Mesendoderm (in vitro differentiated cells): ENCODE results near the gene PLAC1.

Source experiments
- DNase-seq: peaks from one replicate; pipeline ENCODE4 v3.0.0; 2013
- H2AK5ac ChIP-seq: 2 replicates; pipeline ENCODE4 v1.6.1; 2013; ENCODE audit warnings: low read length, inconsistent platforms
- H2BK120ac ChIP-seq: 2 replicates; pipeline ENCODE4 v1.6.1; 2013; ENCODE audit warnings: low read depth, mild to moderate bottlenecking, low read length, moderate library complexity, mixed read lengths
- H2BK15ac ChIP-seq: replicated peaks from 2 replicates; pipeline ENCODE4 v1.6.1; 2013; ENCODE audit warnings: low read depth, mild to moderate bottlenecking, moderate library complexity
- H2BK5ac ChIP-seq: 2 replicates; pipeline ENCODE4 v1.6.1; 2013; ENCODE audit warnings: low read length, inconsistent platforms
- H3K18ac ChIP-seq: 2 replicates; pipeline ENCODE4 v1.6.1; 2013; ENCODE audit warnings: mild to moderate bottlenecking, low read length, mixed read lengths
- H3K23ac ChIP-seq: one replicate; pipeline ENCODE4 v1.6.1; 2013; ENCODE audit warnings: low read length
- H3K27ac ChIP-seq: 2 replicates; pipeline ENCODE4 v1.5.1; 2013; ENCODE audit warnings: low read depth, mild to moderate bottlenecking, inconsistent platforms, low read length, moderate library complexity
- H3K27me3 ChIP-seq: 2 replicates; pipeline ENCODE4 v1.6.1; 2013; ENCODE audit warnings: low read length, control low read depth, mild to moderate bottlenecking, inconsistent platforms; ENCODE audit not compliant: insufficient read depth, poor library complexity
- H3K36me3 ChIP-seq: 2 replicates; pipeline ENCODE4 v1.6.1; 2013; ENCODE audit warnings: low read length, inconsistent platforms; ENCODE audit not compliant: control insufficient read depth, insufficient read depth
- H3K4ac ChIP-seq: one replicate; pipeline ENCODE4 v1.6.1; 2013; ENCODE audit warnings: low read depth, mild to moderate bottlenecking, low read length, moderate library complexity
- H3K4me1 ChIP-seq: 2 replicates; pipeline ENCODE4 v1.6.1; 2013; ENCODE audit warnings: low read depth, low read length, inconsistent platforms; ENCODE audit not compliant: control insufficient read depth
- H3K4me2 ChIP-seq: 2 replicates; pipeline ENCODE4 v1.6.1; 2013; ENCODE audit warnings: low read length
- H3K4me3 ChIP-seq: 2 replicates; pipeline ENCODE4 v1.5.1; 2013; ENCODE audit warnings: mild to moderate bottlenecking, low read length
- H3K56ac ChIP-seq: one replicate; pipeline ENCODE4 v1.6.1; 2013; ENCODE audit warnings: low read length
- H3K79me1 ChIP-seq: 2 replicates; pipeline ENCODE4 v1.6.1; 2013; ENCODE audit warnings: low read length, inconsistent platforms
- H3K79me2 ChIP-seq: 2 replicates; pipeline ENCODE4 v1.6.1; 2013; ENCODE audit warnings: mild to moderate bottlenecking, low read length; ENCODE audit not compliant: control insufficient read depth, insufficient read depth
- H3K9ac ChIP-seq: 2 replicates; pipeline ENCODE4 v1.6.1; 2013; ENCODE audit warnings: low read length, inconsistent platforms
- H4K5ac ChIP-seq: one replicate; pipeline ENCODE4 v1.6.1; 2013; ENCODE audit warnings: low read length
- H4K8ac ChIP-seq: one replicate; pipeline ENCODE4 v1.6.1; 2013; ENCODE audit warnings: low read depth, mild to moderate bottlenecking, control low read depth, low read length, moderate library complexity
- WGBS: extraction: QIAGEN DNeasy Blood & Tissue Kit; methylation state at CpG from one replicate; pipeline ENCODE4 v1.1.7; 2013; ENCODE audit warnings: low lambda C conversion rate, missing lambda C conversion rate; ENCODE audit not compliant: insufficient coverage; ENCODE audit errors: extremely low coverage; 5-methylcytosine and 5-hydroxymethylcytosine counted together

PLAC1 gene

GRCh38 chrX:134592303-134592702 lies 66.0 kb downstream of the PLAC1 start:
- Histone ChIP-seq H3K4me3 (no peak overlapping the region), H3K79me2 (no peaks in the 10 kb centered on the region), H3K36me3 (no peaks in the 10 kb centered on the region), H3K23ac (no peak overlapping the region), H3K56ac (no peak overlapping the region), H2BK15ac (no peak overlapping the region), H3K27ac (no peak overlapping the region), H4K8ac (no peak overlapping the region), H4K5ac (no peak overlapping the region), H3K4ac (no peak overlapping the region), H3K18ac (no peak overlapping the region), H3K79me1 (no peaks in the 10 kb centered on the region), H2AK5ac (no peak overlapping the region), H3K27me3 (no peaks in the 10 kb centered on the region), H2BK5ac (no peak overlapping the region), H2BK120ac (no peak overlapping the region), H3K4me1 (no peaks in the 10 kb centered on the region), H3K9ac (no peak overlapping the region), H3K4me2 (no peak overlapping the region)
- DNase-seq: no peak

GRCh38 chrX:134591502-134591901 lies 66.8 kb downstream of the PLAC1 start:
- no peak overlapping the region for H3K23ac ChIP-seq
- no peak overlapping the region for H3K4me2 ChIP-seq
- no peak overlapping the region for H3K27ac ChIP-seq
- H3K79me1 ChIP-seq: no peaks in the 10 kb centered on the region
- no peak overlapping the region for H3K18ac ChIP-seq
- no peaks in the 10 kb centered on the region for H3K36me3 ChIP-seq
- H2BK120ac ChIP-seq: no peak overlapping the region
- no peak overlapping the region for H2BK5ac ChIP-seq
- no peak overlapping the region for H3K56ac ChIP-seq
- H3K4ac ChIP-seq: no peak overlapping the region
- no CpG with 5 or more reads among the region's 2 CpGs for WGBS
- no peak overlapping the region for H4K5ac ChIP-seq
- H4K8ac ChIP-seq: no peak overlapping the region
- no peak overlapping the region for H3K9ac ChIP-seq
- no peaks in the 10 kb centered on the region for H3K79me2 ChIP-seq
- no peak overlapping the region for H2BK15ac ChIP-seq
- H3K27me3 ChIP-seq: no peaks in the 10 kb centered on the region
- no peak for DNase-seq
- H3K4me3 ChIP-seq: no peak overlapping the region
- H3K4me1 ChIP-seq: no peaks in the 10 kb centered on the region
- H2AK5ac ChIP-seq: no peak overlapping the region

GRCh38 chrX:134588806-134589205 lies 69.5 kb downstream of the PLAC1 start:
- no peak overlapping the region for H3K56ac ChIP-seq
- H4K5ac ChIP-seq: no peak overlapping the region
- H3K9ac ChIP-seq: no peak overlapping the region
- no peaks in the 10 kb centered on the region for H3K4me1 ChIP-seq
- no peak overlapping the region for H3K4me2 ChIP-seq
- H2BK120ac ChIP-seq: no peak overlapping the region
- no peak overlapping the region for H3K18ac ChIP-seq
- no peaks in the 10 kb centered on the region for H3K79me1 ChIP-seq
- no peaks in the 10 kb centered on the region for H3K27me3 ChIP-seq
- no peak overlapping the region for H3K4ac ChIP-seq
- no peak overlapping the region for H3K23ac ChIP-seq
- DNase-seq: no peak
- H3K4me3 ChIP-seq: no peak overlapping the region
- no peaks in the 10 kb centered on the region for H3K79me2 ChIP-seq
- no peak overlapping the region for H2BK15ac ChIP-seq
- H3K27ac ChIP-seq: no peak overlapping the region
- no peaks in the 10 kb centered on the region for H3K36me3 ChIP-seq
- H4K8ac ChIP-seq: no peak overlapping the region
- WGBS: no CpG with 5 or more reads among the region's 3 CpGs
- no peak overlapping the region for H2BK5ac ChIP-seq
- H2AK5ac ChIP-seq: no peak overlapping the region

- DNase-seq: no peak
- Histone ChIP-seq H4K8ac (no peak overlapping the region), H3K23ac (no peak overlapping the region), H2BK120ac (no peak overlapping the region), H3K27ac (no peak overlapping the region), H2BK5ac (no peak overlapping the region), H3K79me2 (no peaks in the 10 kb centered on the region), H3K27me3 (no peaks in the 10 kb centered on the region), H3K9ac (no peak overlapping the region), H2BK15ac (no peak overlapping the region), H3K4me3 (no peak overlapping the region), H3K56ac (no peak overlapping the region), H3K18ac (no peak overlapping the region), H4K5ac (no peak overlapping the region), H2AK5ac (no peak overlapping the region), H3K4me1 (no peaks in the 10 kb centered on the region), H3K4me2 (no peak overlapping the region), H3K36me3 (no peaks in the 10 kb centered on the region), H3K79me1 (no peaks in the 10 kb centered on the region), H3K4ac (no peak overlapping the region)
- no CpG with 5 or more reads among the region's 1 CpG for WGBS
These were observed 77.4 kb downstream of the PLAC1 start for GRCh38 chrX:134580907-134581306.

- no peak overlapping the region for H3K4me3 ChIP-seq
- H3K79me2 ChIP-seq: no peaks in the 10 kb centered on the region
- no peaks in the 10 kb centered on the region for H3K36me3 ChIP-seq
- no peak overlapping the region for H3K27ac ChIP-seq
- H3K9ac ChIP-seq: no peak overlapping the region
- H3K27me3 ChIP-seq: no peaks in the 10 kb centered on the region
- no peak overlapping the region for H3K56ac ChIP-seq
- no peak overlapping the region for H4K5ac ChIP-seq
- no peak overlapping the region for H2BK120ac ChIP-seq
- DNase-seq: no peak
- no peak overlapping the region for H3K4me2 ChIP-seq
- H2BK15ac ChIP-seq: no peak overlapping the region
- H4K8ac ChIP-seq: no peak overlapping the region
- H3K18ac ChIP-seq: no peak overlapping the region
- no peak overlapping the region for H2BK5ac ChIP-seq
- no peaks in the 10 kb centered on the region for H3K79me1 ChIP-seq
- WGBS: no CpG with 5 or more reads among the region's 5 CpGs
- no peak overlapping the region for H2AK5ac ChIP-seq
- H3K4ac ChIP-seq: no peak overlapping the region
- no peak overlapping the region for H3K23ac ChIP-seq
- no peaks in the 10 kb centered on the region for H3K4me1 ChIP-seq
These were observed 84.6 kb downstream of the PLAC1 start for GRCh38 chrX:134573683-134574035.

GRCh38 chrX:134572816-134573682 lies 85.2 kb downstream of the PLAC1 start:
- Histone ChIP-seq H3K27me3 (no peaks in the 10 kb centered on the region), H3K4me3 (no peak overlapping the region), H3K36me3 (no peaks in the 10 kb centered on the region), H2BK120ac (no peak overlapping the region), H4K5ac (no peak overlapping the region), H3K4me1 (no peaks in the 10 kb centered on the region), H2BK5ac (no peak overlapping the region), H3K9ac (no peak overlapping the region), H2AK5ac (no peak overlapping the region), H3K18ac (no peak overlapping the region), H3K79me2 (no peaks in the 10 kb centered on the region), H3K27ac (no peak overlapping the region), H3K4me2 (no peak overlapping the region), H3K4ac (no peak overlapping the region), H4K8ac (no peak overlapping the region), H2BK15ac (no peak overlapping the region), H3K56ac (no peak overlapping the region), H3K79me1 (no peaks in the 10 kb centered on the region), H3K23ac (no peak overlapping the region)
- no peak for DNase-seq
- no CpG with 5 or more reads among the region's 5 CpGs for WGBS
